ENCODE data around the gene WDFY4. TPM values are rescaled to one million over a fixed set of nuclear protein-coding genes. Genes with fewer than 3 reads are reported as not detected.

Gene WDFY4
- total RNA-seq, 1 donor from 2014 or later: 33.8 TPM

DNA sequence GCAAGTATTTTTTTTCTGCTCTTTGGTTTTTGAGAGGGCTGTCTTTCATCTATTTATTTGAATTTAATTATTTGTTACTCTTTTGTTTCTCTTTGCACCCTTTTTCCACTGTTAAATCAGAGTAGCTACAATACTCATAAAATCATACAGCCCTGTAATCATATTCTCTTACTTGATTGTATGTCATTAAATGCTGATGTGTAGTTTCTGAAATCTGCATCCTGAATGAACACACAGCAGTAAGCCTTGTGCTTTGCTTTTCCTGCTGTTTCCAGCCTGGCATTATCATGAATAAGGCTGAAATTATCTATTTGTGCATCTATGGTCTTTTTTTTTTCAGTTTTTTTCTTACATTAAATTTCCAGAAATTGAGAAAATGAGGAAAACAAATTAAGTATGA, 250.9 kb downstream of the WDFY4 start:
- TF ChIP-seq, protein P1, sequence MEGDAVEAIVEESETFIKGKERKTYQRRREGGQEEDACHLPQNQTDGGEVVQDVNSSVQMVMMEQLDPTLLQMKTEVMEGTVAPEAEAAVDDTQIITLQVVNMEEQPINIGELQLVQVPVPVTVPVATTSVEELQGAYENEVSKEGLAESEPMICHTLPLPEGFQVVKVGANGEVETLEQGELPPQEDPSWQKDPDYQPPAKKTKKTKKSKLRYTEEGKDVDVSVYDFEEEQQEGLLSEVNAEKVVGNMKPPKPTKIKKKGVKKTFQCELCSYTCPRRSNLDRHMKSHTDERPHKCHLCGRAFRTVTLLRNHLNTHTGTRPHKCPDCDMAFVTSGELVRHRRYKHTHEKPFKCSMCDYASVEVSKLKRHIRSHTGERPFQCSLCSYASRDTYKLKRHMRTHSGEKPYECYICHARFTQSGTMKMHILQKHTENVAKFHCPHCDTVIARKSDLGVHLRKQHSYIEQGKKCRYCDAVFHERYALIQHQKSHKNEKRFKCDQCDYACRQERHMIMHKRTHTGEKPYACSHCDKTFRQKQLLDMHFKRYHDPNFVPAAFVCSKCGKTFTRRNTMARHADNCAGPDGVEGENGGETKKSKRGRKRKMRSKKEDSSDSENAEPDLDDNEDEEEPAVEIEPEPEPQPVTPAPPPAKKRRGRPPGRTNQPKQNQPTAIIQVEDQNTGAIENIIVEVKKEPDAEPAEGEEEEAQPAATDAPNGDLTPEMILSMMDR (IDR thresholded peaks at IDR 0.05): no peak
- intact Hi-C loops (cut with DNase I): no loop called here
- no peak overlapping the region for H3K4me3 ChIP-seq

DNA sequence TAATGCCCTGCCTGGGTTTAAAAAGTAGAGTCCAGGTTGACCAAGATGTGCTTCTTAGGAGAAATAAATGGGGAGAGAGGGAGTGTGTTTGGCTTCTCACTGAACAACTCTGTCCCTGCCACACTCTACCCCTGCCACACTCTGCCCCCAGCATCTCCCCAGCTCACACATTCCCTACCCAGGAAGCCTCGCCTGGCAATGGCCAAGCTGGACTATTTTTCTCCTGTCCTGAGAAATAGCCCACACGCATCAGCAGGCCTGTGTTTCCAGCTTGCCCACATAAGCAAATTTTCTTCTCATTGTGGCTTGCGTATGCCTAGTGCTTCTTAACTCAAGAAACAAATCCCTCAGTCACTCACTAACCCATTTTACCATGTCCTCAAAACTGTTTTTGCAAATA, 253.1 kb downstream of the WDFY4 start:
- H3K27me3 ChIP-seq: no peaks in the 10 kb centered on the region
- no peaks in the 10 kb centered on the region for H3K4me1 ChIP-seq
- H3K27ac ChIP-seq: no peak overlapping the region
- H3K36me3 ChIP-seq: no peaks in the 10 kb centered on the region
- intact Hi-C loops (cut with DNase I): no loop called here
- TF ChIP-seq, protein P1 (IDR thresholded peaks at IDR 0.05): no peak
- no peak overlapping the region for H3K4me3 ChIP-seq
- H3K9me3 ChIP-seq: no peaks in the 10 kb centered on the region
- peak in 1 of 2 donors; percentile 27 for DNase-seq (ENCODE audit: low spot score in 2 of 2)

More for the DNA sequence above, 250.9 kb downstream of the WDFY4 start:
- Histone ChIP-seq H3K27ac (no peak overlapping the region), H3K27me3 (no peaks in the 10 kb centered on the region), H3K36me3 (no peaks in the 10 kb centered on the region), H3K4me1 (no peaks in the 10 kb centered on the region), H3K9me3 (no peaks in the 10 kb centered on the region)
- no peak for DNase-seq (ENCODE audit: low spot score in 2 of 2)

DNA sequence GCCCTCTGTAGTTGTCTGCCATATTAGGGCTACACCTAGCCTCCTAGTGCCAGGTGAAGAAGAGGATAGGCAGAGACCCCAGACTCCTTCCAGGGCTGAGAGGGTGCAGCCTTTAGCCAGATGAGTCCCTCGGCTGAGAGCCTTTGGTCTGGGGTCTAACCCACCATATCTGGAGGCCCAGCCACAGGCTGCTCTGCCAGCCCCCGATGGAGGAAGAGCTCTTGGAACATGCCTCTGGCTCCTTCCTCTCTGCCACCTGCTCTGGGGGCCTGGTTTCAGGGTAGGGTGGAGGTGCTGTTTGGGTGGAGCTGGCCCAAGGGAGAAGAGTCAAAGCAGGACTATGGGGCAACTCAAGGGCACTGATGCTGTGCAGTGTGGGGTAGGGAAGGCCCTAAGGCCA, 253.6 kb downstream of the WDFY4 start:
- Histone ChIP-seq H3K27me3 (no peaks in the 10 kb centered on the region), H3K36me3 (no peaks in the 10 kb centered on the region), H3K27ac (no peak overlapping the region), H3K9me3 (no peaks in the 10 kb centered on the region), H3K4me1 (no peaks in the 10 kb centered on the region), H3K4me3 (no peak overlapping the region)
- TF ChIP-seq, protein P1 (IDR thresholded peaks at IDR 0.05): no peak
- peak in 1 of 2 donors; percentile 39 for DNase-seq (ENCODE audit: low spot score in 2 of 2)
- intact Hi-C loops (cut with DNase I): no loop called here

DNA sequence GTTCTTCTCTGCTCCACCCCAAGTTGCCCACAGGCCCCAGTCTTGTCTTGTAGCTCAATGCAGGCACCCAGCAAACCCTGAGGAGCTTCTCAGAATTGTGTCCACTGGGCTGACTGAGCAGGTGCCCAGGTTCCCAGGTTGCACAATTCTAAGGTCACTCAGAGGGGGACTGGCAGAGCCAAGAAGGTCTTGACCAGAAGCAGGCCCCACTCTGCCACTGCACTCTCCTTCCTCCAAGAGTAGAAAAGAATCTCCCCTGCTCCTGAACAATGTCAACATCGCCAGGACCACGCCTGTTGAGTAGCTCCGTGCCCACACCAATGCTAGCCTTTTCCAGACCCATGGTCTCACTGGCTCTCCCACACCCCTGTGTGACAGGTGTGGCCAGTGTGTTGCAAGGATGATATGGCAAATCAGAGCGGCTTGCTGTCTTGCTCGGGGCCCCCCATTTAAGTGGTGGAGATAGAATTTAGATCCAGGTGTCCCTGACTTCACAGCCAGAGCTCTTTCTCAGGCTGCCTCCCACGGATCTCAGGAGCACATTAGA, 254.4 kb downstream of the WDFY4 start:
- Histone ChIP-seq H3K4me3 (no peak overlapping the region), H3K27me3 (no peaks in the 10 kb centered on the region), H3K27ac (no peak overlapping the region), H3K4me1 (no peaks in the 10 kb centered on the region), H3K36me3 (no peaks in the 10 kb centered on the region), H3K9me3 (no peaks in the 10 kb centered on the region)
- intact Hi-C loops (cut with DNase I): no loop called here
- peak in 1 of 2 donors; percentile 46 for DNase-seq (ENCODE audit: low spot score in 2 of 2)
- TF ChIP-seq, protein P1 (IDR thresholded peaks at IDR 0.05): no peak

DNA sequence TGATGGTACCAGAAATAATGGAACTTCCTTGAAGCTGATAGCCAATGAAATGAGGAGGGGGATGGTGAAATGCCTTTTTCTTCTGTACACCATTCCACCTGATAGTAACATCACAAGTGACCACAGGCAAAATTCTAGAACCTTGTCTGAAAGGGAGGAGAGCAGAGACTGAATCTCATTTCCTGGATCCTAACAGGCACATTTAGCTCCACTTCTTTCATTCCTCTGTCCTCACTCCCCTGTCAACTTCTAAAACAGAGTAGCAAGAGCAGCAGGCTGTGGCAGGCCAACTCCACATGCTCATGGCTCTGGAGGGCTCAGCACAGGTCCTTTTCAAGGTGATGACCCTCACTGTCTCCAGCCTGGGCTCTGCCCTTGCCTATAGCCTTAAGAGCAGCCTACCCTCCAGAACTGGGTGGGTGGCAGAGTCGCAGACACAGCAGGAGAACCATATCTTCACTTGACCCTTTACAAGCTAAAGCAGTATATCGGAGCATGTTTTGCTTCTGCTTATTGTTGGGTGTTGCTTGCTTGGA, 255.2 kb downstream of the WDFY4 start, which contains the start of gene LRRC18:
TSS of gene LRRC18 (minus strand) at position 51 of the 536 bp plus-strand sequence. CDS start 25,685 bp downstream, outside the sequence.
- peak in 1 of 2 donors; percentile 54 for DNase-seq (ENCODE audit: low spot score in 2 of 2)
- Histone ChIP-seq H3K27ac (no peak within 1 kb of the TSS), H3K4me3 (no peak within 1 kb of the TSS), H3K9me3 (no peaks in the 10 kb centered on the region), H3K27me3 (no peaks in the 10 kb centered on the region), H3K4me1 (no peaks in the 10 kb centered on the region), H3K36me3 (no peaks in the 10 kb centered on the region)
- intact Hi-C loops (cut with DNase I): no loop called here
- TF ChIP-seq, protein P1 (IDR thresholded peaks at IDR 0.05): no peak
